ENCODE results near the gene RCAN2.

RCAN2 gene

DNA sequence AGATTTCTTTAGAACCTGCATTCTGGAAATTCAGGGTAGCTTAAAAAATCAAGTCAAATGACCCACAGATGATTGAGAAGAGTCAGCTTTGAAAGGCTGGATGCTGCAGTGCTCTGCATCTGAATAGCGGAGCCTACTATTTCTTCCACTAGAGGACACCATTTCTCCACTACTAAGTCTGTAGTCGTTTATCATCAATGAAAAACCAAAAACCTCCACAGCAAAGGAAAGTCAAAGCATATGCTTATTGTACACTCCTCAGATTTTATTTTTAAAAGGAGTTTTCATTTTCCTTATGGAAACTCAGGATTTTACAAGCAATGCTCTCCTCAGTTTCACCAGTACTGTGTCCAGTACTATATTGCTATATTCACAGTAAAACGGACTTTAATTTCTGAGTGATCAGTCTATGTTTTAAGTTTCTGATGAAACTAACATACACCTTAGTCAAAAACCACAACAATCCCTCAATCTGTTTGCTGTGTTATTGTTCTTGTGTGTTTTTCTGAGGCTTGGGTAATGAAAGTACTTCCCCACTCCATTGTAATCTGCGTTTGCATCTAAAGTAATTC lies 269.9 kb downstream of the RCAN2 start:
- in situ Hi-C loops (cut with HindIII; ENCODE audit: low sequenced_read_pairs), result no loop called here

GRCh38 chr6:46220352-46221221 lies 270.7 kb downstream of the RCAN2 start:
- in situ Hi-C loops (cut with HindIII; ENCODE audit: low sequenced_read_pairs), result no loop called here

DNA sequence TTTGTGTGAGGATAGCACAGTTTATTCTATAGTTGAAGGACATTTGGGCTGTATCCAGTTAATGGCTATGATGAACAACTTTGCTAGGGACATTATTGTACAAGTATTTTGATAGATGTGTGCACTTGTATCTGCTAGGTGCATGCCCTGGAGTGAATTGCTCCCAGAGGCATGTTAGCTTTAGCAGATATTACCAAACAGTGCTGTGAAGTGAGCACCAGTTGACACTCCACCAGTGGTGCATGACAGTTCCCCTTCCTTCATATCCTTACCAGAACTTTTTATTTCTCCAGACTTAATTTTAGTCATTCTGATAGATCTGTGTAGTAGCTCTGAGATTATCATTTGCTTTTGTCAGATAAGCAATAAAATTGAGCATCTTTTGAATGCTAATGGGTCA lies 271.6 kb downstream of the RCAN2 start:
- in situ Hi-C loops (cut with HindIII; ENCODE audit: low sequenced_read_pairs), result no loop called here

DNA sequence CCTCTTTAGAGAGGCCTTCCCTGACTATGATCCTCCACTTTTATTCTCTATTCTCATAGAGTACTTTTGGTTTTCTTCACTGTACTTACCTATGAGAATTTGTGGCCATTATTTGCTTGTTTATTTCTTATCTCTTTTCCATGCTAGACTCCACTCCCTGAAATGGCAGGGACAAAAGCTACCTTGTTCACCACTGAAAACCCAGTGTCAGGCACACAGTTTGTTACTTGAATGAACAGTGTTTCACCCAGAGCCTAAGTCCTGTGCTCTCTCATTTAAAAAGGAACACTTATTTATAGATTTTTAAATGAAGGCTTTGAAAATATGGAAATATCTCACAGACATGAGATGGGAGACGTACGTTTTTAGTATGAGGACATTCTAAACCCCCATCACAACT lies 272.8 kb downstream of the RCAN2 start:
- in situ Hi-C loops (cut with HindIII; ENCODE audit: low sequenced_read_pairs), result no loop called here

- in situ Hi-C loops (cut with HindIII; ENCODE audit: low sequenced_read_pairs), result no loop called here
Observed at GRCh38 chr6:46217671-46218131, 273.5 kb downstream of the RCAN2 start.

GRCh38 chr6:46216879-46217278 lies 274.4 kb downstream of the RCAN2 start:
- in situ Hi-C loops (cut with HindIII; ENCODE audit: low sequenced_read_pairs), result no loop called here

DNA sequence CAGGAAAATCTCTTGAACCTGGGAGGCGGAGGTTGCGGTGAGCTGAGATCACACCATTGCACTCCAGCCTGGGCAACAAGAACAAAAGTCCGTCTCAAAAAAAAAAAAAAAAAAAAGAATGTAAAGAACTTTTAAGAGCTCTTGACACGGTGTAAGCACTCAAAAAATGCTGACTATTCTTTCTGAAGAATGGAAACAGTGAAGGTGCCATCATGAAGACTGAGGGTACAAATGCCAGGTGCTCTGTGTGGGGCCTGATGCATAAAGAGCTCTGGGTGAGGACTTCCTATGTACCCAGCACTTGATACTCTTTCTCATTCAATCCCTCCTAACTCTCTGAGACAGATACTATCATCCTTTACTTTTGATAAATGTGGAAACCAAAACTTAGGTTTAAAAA lies 275.5 kb downstream of the RCAN2 start:
- in situ Hi-C loops (cut with HindIII; ENCODE audit: low sequenced_read_pairs), result no loop called here

DNA sequence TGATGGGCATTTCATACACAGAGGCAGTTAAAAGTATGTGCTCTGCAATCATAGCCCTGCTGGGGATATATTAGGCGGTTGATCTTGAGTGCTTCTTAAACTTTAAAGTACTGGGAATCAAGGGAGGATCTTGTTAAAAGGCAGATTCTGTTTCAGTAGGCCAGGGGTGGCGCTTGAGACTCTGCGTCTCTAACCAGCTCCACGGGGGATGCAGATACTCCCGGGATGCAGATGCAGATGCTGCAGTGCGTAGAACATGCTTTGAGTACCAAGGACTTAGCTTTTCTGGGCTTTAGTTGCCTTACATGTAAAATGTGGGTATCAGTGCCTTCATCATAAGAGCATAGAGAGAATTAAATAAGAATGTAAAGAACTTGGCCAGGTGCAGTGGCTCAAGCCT lies 276.0 kb downstream of the RCAN2 start:
- in situ Hi-C loops (cut with HindIII; ENCODE audit: low sequenced_read_pairs), result no loop called here

DNA sequence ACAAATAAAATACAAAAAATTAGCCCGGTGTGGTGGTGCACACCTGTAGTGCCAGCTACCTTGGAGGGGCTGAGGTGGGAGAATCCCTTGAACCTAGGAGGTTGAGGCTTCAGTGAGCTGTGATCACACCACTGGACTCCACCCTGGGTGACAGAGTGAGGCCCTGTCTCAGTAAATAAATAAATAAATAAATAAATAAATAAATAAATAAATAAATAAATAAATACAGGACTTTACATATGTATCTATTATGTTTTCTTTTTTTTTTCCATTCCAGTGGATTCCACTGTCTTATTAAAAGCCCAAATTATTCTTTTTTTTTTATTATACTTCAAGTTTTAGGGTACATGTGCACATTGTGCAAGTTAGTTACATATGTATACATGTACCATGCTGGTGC lies 279.3 kb downstream of the RCAN2 start:
- in situ Hi-C loops (cut with HindIII; ENCODE audit: low sequenced_read_pairs), result no loop called here

DNA sequence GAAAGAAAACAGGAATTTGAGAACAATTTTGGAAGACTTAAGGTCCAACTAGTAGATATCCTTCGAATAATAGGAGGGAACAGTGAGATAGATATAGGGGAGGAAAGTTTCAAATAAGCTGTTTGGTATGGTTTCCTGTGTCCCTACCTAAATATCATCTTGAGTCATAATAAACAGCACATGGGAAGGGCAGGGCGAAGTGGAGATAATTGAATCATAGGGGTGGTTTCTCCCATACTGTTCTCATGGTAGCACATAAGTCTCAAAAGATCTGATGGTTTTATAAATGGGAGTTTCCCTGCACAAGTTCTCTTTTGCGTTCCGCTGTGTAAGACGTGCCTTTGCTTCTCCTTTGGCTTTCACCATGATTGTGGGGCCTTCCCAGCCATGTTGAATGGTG lies 281.0 kb downstream of the RCAN2 start:
- in situ Hi-C loops (cut with HindIII; ENCODE audit: low sequenced_read_pairs), result no loop called here

- in situ Hi-C loops (cut with HindIII; ENCODE audit: low sequenced_read_pairs), result no loop called here
Observed at GRCh38 chr6:46208303-46208702, 282.9 kb downstream of the RCAN2 start.

- in situ Hi-C loops (cut with HindIII; ENCODE audit: low sequenced_read_pairs), result no loop called here
Observed at GRCh38 chr6:46207174-46207573, 284.1 kb downstream of the RCAN2 start.

- in situ Hi-C loops (cut with HindIII; ENCODE audit: low sequenced_read_pairs), result no loop called here
Observed at GRCh38 chr6:46204880-46205650, 286.2 kb downstream of the RCAN2 start.

- in situ Hi-C loops (cut with HindIII; ENCODE audit: low sequenced_read_pairs), result no loop called here
Observed at GRCh38 chr6:46203391-46204177, 287.7 kb downstream of the RCAN2 start.

- in situ Hi-C loops (cut with HindIII; ENCODE audit: low sequenced_read_pairs), result no loop called here
Observed at GRCh38 chr6:46201702-46202101, 289.5 kb downstream of the RCAN2 start.

DNA sequence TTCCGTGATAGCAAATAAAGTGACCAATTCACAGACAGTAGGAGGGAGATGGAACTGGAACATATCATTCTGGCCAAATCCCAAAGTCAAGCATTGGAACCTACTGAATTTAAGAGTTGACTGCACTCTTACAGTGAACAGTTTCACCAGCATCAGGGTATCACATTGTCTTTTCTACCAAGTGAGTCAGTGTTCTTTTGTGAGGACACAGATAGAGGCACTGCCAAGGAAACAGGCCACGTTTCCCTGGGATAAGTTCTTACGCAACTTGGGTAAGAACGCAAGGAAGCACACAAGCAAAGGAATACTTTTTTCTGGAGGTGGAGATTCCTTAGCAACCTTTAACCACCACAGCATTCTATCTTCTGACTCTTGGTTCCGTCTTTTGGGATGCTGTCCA lies 291.9 kb downstream of the RCAN2 start:
- in situ Hi-C loops (cut with HindIII; ENCODE audit: low sequenced_read_pairs), result no loop called here

DNA sequence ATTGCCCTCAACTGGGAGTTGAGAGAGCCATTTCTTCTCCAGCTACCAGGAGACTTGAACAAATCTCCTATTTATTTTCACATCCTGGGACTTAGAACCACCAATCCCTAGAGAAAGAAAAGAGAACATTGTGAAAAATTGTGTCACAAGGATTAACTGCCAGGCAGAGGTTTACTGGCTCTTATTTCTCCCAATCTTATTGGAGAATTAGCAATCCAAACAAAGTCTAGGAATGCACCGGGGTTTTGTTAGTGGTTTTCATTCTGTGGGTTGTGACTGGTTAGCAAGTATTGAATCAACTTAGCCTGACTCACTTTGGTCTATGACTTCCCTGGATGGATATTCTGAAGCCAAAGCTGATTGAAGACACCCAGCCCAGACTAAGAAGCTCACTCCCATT lies 299.3 kb downstream of the RCAN2 start:
- in situ Hi-C loops (cut with HindIII; ENCODE audit: low sequenced_read_pairs), result no loop called here

DNA sequence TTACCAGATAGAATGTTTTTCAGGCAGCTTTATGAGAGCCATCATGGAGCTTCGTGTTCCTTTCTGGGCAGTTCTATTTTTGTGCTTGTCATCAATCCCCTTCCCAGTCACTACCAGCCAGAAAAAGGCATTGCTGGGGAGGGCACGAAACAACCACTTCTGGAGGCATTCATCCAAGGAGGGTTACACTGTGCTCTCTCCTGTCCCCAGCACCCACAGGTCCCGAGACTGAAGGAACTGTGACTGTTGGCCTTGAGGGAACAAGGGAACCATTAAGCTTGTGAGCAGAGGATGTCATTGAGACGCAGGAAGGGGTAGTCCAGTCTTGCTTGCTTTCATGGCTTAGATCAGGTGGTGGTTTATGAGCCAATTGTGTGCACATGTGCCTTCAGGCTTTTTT lies 300.4 kb downstream of the RCAN2 start:
- in situ Hi-C loops (cut with HindIII; ENCODE audit: low sequenced_read_pairs), result no loop called here

GRCh38 chr6:46189726-46190125 lies 301.5 kb downstream of the RCAN2 start:
- in situ Hi-C loops (cut with HindIII; ENCODE audit: low sequenced_read_pairs), result no loop called here

DNA sequence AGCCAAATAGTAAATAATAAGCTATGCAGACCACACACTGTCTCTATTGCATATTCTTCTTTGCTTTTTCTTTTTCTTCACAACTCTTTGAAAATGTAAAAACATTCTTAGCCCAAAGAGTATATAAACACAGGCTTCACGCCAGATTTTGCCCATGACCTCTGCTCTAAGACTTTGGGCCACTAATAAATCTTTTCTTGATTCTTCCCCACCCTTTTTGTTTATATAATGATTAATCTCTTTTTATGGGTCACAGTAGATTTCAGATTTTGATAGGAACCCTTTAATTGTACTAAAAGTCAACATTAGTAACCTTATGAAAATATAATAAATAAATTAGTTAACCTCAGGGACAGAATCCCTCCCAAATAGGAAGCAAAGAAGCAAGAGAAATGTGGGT lies 304.7 kb downstream of the RCAN2 start:
- in situ Hi-C loops (cut with HindIII; ENCODE audit: low sequenced_read_pairs), result no loop called here

- in situ Hi-C loops (cut with HindIII; ENCODE audit: low sequenced_read_pairs), result no loop called here
Observed at GRCh38 chr6:46184114-46184513, 307.1 kb downstream of the RCAN2 start.
